D721Med (cell line): Measurements from ENCODE around the gene UBE2N.

Experiments used
- DNase-seq: peaks from one replicate; pipeline ENCODE4 v3.0.0; 2011; ENCODE audit warnings: low spot score; ENCODE audit not compliant: insufficient read length
- FAIRE-seq: peaks from 2 replicates; lab custom pipeline; 2011; peaks lifted over from hg19 to GRCh38; lab: Jason Lieb, UNC
- CTCF ChIP-seq: IDR thresholded peaks from 2 replicates; pipeline ENCODE4 v1.5.1; 2012; ENCODE audit warnings: mild to moderate bottlenecking, control low read depth; ENCODE audit not compliant: insufficient read depth; ENCODE audit errors: missing control alignments

The UBE2N gene

GRCh38 chr12:93430280-93430679 lies 11.5 kb downstream of the UBE2N start:
- TF ChIP-seq CTCF: no peak
- DNase-seq (no peak), FAIRE-seq (no peak)

GRCh38 chr12:93429852-93430251 lies 11.9 kb downstream of the UBE2N start:
- FAIRE-seq (no peak), DNase-seq (no peak)
- no peak for TF ChIP-seq CTCF

DNA sequence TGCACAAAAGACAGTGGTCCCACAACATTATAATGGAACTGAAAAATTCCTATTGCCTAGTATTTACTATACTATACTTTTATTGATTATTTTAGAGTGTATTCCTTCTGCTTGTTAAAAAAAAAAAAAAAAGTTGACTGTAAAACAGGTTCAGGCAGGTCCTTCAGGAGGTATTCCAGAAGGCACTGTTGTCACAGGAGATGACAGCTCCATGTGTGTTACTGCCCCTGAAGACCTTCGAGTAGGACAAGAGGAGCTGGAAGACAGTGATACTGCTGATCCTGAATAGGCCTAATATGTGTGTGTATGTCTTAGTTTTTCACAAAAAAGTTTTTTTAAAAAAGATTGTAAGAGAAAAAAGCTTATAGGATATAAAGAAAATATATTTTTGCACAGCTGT lies 12.3 kb downstream of the UBE2N start:
- DNase-seq (no peak), FAIRE-seq (no peak)
- TF ChIP-seq CTCF: no peak

- TF ChIP-seq CTCF: no peak
- DNase-seq (no peak), FAIRE-seq (no peak)
These were observed 13.8 kb downstream of the UBE2N start for GRCh38 chr12:93427779-93428564.

DNA sequence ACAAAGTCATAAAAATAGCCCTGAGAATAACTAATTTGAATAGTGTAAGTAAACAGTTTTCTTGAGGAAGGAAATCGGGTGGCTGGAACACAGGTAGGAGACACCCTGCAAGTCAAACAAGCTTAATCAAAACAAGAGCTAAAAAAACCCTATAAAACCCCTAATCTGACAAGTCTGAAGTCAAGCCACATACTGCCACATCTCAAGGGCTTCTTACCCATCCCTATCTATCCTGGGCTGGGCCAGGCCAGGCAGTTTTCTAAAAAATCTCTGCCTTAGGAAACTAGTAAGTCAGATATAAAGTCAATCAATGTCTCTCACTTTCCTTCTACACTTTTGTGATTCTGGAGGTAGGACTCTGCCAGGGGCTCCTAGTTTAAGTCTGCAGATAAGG lies 15.3 kb downstream of the UBE2N start:
- DNase-seq (no peak), FAIRE-seq (no peak)
- no peak for TF ChIP-seq CTCF

DNA sequence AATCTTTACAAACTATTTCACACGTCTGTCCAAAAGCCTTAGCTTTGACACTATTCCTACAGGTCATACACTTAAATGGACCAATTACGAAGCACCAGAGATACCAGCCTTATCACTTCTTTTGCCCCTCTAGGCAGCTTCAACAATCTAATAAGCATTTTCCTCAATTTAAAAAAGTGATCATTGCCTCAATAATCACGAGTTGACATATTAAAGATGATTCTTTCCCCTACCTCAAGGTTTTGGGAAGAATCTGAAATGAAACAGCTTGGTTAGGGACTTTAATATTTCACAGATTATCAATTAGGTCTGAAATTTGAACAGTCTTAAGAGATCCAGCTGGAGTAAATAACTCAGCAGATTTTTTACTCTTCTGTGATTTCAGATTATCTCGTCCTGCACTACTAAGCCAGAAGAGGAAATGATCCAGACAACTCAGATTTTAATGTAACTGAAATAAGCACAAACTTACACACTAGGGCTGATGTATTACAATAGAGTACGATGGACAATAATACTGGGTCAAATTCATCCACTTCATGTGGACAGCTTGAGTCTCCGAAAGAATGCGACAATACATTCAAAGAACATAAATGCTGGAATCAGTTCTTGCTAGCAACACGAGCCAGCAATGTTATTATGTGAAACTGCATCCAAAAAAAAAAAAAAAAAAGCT lies 15.9 kb downstream of the UBE2N start:
- FAIRE-seq (peak; percentile 77), DNase-seq (no peak)
- no peak for TF ChIP-seq CTCF

GRCh38 chr12:93422050-93422449 lies 19.7 kb downstream of the UBE2N start:
- no peak for DNase-seq
- no peak for FAIRE-seq
- TF ChIP-seq CTCF: no peak
